Caco-2 (cell line): ENCODE data around the gene PIP4K2A. TPM values are rescaled to one million over a fixed set of nuclear protein-coding genes. Genes with fewer than 3 reads are reported as not detected.
"Not testable (repeated sequence)": the region's sequence is repeated elsewhere in the genome, so short reads cannot be mapped to it uniquely, and the experiment has no call there.

Experiments used
- BruUV-seq: library from RNA; stranded (reverse); fragments of 400-500 nt; replicated peaks from 2 replicates; lab custom pipeline; 2021; lab: Mats Ljungman, UMichigan
- CTCF ChIA-PET: fragments of 300-600 bp; sonication (Branson Sonifier 250); formaldehyde crosslinking; loops from one replicate; lab custom pipeline; 2022; ENCODE audit warnings: antibody characterized with exemption; lab: Charles Lee
- POLR2A ChIA-PET: fragments of 300-600 bp; sonication (Branson Sonifier 250); formaldehyde crosslinking; loops from one replicate; lab custom pipeline; 2022; ENCODE audit warnings: antibody characterized with exemption; lab: Charles Lee
- DNase-seq, 2 experiments: peaks; one replicate each; pipeline versions ENCODE4 v3.0.0 to v3.0.0-alpha.2; 2020 to 2022
- H3K27me3 ChIP-seq: replicated peaks from 2 replicates; pipeline ENCODE4 v1.6.0; 2011; ENCODE audit warnings: low read length; ENCODE audit not compliant: control insufficient read depth, insufficient read depth
- H3K36me3 ChIP-seq: 2 replicates; pipeline ENCODE4 v1.5.1; 2011; ENCODE audit warnings: low read length; ENCODE audit not compliant: control insufficient read depth, insufficient read depth
- H3K4me1 ChIP-seq: fragments of 250-450 bp; sonication (Bioruptor Pico); 2 replicates; pipeline ENCODE4 v1.5.1; 2020; ENCODE audit warnings: mild to moderate bottlenecking
- H3K4me3 ChIP-seq: 2 replicates; pipeline ENCODE4 v1.5.1; 2011; ENCODE audit warnings: low read depth, mild to moderate bottlenecking, control low read depth, low read length
- H3K9me3 ChIP-seq: fragments of 250-450 bp; sonication (Bioruptor Pico); 2 replicates; pipeline ENCODE4 v1.5.1; 2020; ENCODE audit warnings: mild to moderate bottlenecking, moderate library complexity
- H3K27ac Mint-ChIP-seq: one replicate; pipeline ENCODE4 v1.8.0; 2022; ENCODE audit warnings: mixed read lengths; ENCODE audit not compliant: unreplicated experiment
- H3K27me3 Mint-ChIP-seq: one replicate; pipeline ENCODE4 v1.8.0; 2022; ENCODE audit warnings: mixed read lengths; ENCODE audit not compliant: insufficient read depth, unreplicated experiment
- H3K36me3 Mint-ChIP-seq: one replicate; pipeline ENCODE4 v1.8.0; 2022; ENCODE audit warnings: mild to moderate bottlenecking, mixed read lengths; ENCODE audit not compliant: insufficient read depth, unreplicated experiment
- H3K4me1 Mint-ChIP-seq: one replicate; pipeline ENCODE4 v1.8.0; 2022; ENCODE audit warnings: low read depth, mixed read lengths; ENCODE audit not compliant: unreplicated experiment
- H3K4me3 Mint-ChIP-seq: one replicate; pipeline ENCODE4 v1.8.0; 2022; ENCODE audit warnings: mild to moderate bottlenecking, moderate library complexity, mixed read lengths; ENCODE audit not compliant: unreplicated experiment
- H3K9me3 Mint-ChIP-seq: one replicate; pipeline ENCODE4 v1.8.0; 2022; ENCODE audit warnings: mixed read lengths; ENCODE audit not compliant: unreplicated experiment
- intact Hi-C: fragments of 100-400 bp; cut with micrococcal nuclease; formaldehyde crosslinking; loops from one replicate; pipeline ENCODE4 v1.10.0; 2022; ENCODE audit not compliant: unreplicated experiment
- total RNA-seq: library from RNA; stranded (reverse); gene quantifications from 2 replicates; pipeline ENCODE4 v1.2.3, GENCODE V29; 2022
- TF ChIP-seq, protein P1 (sequence below), 2 experiments: fragments of 200-600 bp in 1 of 2; IDR thresholded peaks; 1 replicate in 1 of 2; 2 replicates in 1 of 2; pipeline versions ENCODE4 v1.5.1 to v1.8.0; 2011 to 2022; ENCODE audit warnings: antibody characterized with exemption in 1 of 2, control low read depth in 1 of 2, inconsistent platforms in 1 of 2, low read depth in 1 of 2, low read length in 1 of 2, mild to moderate bottlenecking in 1 of 2, moderate library complexity in 1 of 2; ENCODE audit not compliant: insufficient read depth in 1 of 2, severe bottlenecking in 1 of 2, unreplicated experiment in 1 of 2

Gene PIP4K2A
- total RNA-seq, 1 experiment from 2014 or later = 26.9 TPM

DNA sequence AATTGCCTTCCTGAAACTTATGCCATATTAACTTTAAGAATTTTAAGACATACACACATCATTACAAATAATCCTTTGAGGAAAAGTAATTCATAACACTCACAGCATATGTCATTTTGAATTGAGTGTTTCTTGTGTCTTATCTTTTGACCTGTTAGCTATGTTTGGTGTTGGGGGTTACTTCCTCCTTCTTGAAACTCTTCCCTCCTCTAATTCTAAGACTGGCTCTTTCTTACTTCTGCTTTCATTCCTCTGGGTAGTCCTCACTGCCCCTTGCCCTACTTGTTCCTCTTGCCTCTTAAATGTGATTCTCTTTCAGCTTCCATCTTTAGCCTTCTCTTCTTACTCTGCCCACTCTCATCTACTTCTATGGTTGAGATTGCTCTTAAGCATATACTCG lies 28.3 kb upstream of the PIP4K2A start:
- CTCF ChIA-PET = no interaction called here
- no TSS peak for BruUV-seq
- DNase-seq = no peak
- no peaks in the 10 kb centered on the region for H3K36me3 ChIP-seq
- Mint-ChIP-seq H3K4me1 (no peaks in the 10 kb centered on the region), H3K36me3 (no peaks in the 10 kb centered on the region), H3K27me3 (no peaks in the 10 kb centered on the region), H3K27ac (no peak overlapping the region), H3K4me3 (no peak overlapping the region), H3K9me3 (peaks cover 9% of the 10 kb centered on the region)
- no peak overlapping the region for H3K4me3 ChIP-seq
- no peaks in the 10 kb centered on the region for H3K9me3 ChIP-seq
- peaks cover 10% of the 10 kb centered on the region for H3K4me1 ChIP-seq
- intact Hi-C loops = no loop called here
- TF ChIP-seq, protein P1, sequence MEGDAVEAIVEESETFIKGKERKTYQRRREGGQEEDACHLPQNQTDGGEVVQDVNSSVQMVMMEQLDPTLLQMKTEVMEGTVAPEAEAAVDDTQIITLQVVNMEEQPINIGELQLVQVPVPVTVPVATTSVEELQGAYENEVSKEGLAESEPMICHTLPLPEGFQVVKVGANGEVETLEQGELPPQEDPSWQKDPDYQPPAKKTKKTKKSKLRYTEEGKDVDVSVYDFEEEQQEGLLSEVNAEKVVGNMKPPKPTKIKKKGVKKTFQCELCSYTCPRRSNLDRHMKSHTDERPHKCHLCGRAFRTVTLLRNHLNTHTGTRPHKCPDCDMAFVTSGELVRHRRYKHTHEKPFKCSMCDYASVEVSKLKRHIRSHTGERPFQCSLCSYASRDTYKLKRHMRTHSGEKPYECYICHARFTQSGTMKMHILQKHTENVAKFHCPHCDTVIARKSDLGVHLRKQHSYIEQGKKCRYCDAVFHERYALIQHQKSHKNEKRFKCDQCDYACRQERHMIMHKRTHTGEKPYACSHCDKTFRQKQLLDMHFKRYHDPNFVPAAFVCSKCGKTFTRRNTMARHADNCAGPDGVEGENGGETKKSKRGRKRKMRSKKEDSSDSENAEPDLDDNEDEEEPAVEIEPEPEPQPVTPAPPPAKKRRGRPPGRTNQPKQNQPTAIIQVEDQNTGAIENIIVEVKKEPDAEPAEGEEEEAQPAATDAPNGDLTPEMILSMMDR (IDR thresholded peaks at IDR 0.05; ENCODE audit: insufficient read depth in 1 of 2, low read depth in 1 of 2, low read length in 1 of 2, severe bottlenecking in 1 of 2, unreplicated experiment in 1 of 2) = no peak
- H3K27me3 ChIP-seq = no peaks in the 10 kb centered on the region
- POLR2A ChIA-PET = no interaction called here

DNA sequence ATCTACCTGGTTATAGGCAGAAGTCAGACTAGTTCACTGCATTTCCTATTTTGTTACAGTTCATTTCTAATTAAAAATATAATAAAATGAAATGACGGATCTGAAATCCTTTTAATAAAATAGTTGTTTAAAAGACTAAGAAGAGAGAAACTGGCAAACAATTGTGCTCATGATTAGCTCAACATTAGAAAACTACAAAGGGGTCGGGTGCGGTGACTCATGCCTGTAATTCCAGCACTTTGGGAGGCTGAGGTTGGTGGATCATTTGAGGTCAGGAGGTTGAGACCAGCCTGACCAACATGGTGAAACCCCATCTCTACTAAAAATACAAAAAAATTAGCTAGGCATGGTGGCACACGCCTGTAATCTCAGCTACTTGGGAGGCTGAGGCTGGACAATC lies 27.3 kb upstream of the PIP4K2A start:
- H3K4me3 Mint-ChIP-seq, H3K27ac Mint-ChIP-seq, H3K36me3 Mint-ChIP-seq, H3K36me3 ChIP-seq, POLR2A ChIA-PET, H3K4me1 Mint-ChIP-seq, DNase-seq, H3K4me1 ChIP-seq, BruUV-seq, intact Hi-C loops, H3K9me3 ChIP-seq, H3K27me3 Mint-ChIP-seq, H3K4me3 ChIP-seq, CTCF ChIA-PET, H3K27me3 ChIP-seq, H3K9me3 Mint-ChIP-seq: not testable (repeated sequence)

DNA sequence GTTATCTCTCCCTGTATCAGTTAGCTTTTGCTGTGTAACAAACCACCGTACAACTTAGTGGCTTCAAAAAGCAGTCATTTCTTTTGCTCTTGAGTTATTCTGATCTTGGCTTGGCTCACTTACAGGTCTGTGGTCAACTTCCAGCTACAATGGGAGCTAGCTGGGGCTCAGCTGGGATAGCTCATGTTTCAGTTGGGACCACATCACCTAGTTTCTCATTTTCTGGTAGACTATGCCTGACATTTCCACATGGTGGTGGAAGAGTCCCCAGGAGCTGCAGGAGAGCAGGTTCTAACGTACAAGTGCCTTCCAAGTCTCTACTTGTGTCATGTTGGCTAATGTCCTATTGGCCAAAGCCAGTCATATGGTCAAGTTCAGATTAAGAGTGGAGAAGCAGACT lies 25.8 kb upstream of the PIP4K2A start:
- Histone ChIP-seq H3K27me3 (no peaks in the 10 kb centered on the region), H3K4me1 (peaks cover 10% of the 10 kb centered on the region), H3K36me3 (no peaks in the 10 kb centered on the region), H3K9me3 (no peaks in the 10 kb centered on the region), H3K4me3 (no peak overlapping the region)
- no peaks in the 10 kb centered on the region for H3K4me1 Mint-ChIP-seq
- no peaks in the 10 kb centered on the region for H3K27me3 Mint-ChIP-seq
- peaks cover 9% of the 10 kb centered on the region for H3K9me3 Mint-ChIP-seq
- BruUV-seq = no TSS peak
- CTCF ChIA-PET = interaction anchor here (0.6 to 0.7 kb wide), 2 partner anchors 83 to 248 kb away, joined by 3 read pairs; no protein-coding TSS in a partner anchor
- TF ChIP-seq, protein P1 (IDR thresholded peaks at IDR 0.05; ENCODE audit: insufficient read depth in 1 of 2, low read depth in 1 of 2, low read length in 1 of 2, severe bottlenecking in 1 of 2, unreplicated experiment in 1 of 2) = no peak
- DNase-seq = no peak
- intact Hi-C loops = no loop called here
- H3K27ac Mint-ChIP-seq = no peak overlapping the region
- POLR2A ChIA-PET = no interaction called here
- no peaks in the 10 kb centered on the region for H3K36me3 Mint-ChIP-seq
- H3K4me3 Mint-ChIP-seq = no peak overlapping the region

DNA sequence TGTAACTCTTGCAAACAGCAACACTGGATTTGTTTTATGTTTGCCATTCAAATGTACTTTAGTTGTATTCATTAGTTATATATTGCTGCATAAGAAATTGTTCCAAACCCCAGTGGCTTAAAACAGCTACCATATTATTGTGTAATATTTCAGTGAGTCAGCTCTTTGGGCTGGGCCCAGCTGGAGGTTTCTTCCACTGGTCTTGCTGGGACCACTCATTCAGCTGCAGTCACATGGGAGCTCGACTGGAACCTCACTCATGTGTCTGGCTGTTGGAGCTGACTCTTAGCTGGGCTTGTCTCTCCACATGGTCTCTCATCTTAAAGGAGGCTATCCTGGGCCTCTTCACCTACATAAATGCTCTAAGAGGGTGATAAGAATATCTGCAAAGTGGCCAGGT lies 23.2 kb upstream of the PIP4K2A start:
- ChIA-PET POLR2A (no interaction called here), CTCF (interaction anchor here (0.6 kb wide), 1 partner anchor 238 kb away, joined by 3 read pairs; no protein-coding TSS in a partner anchor)
- TF ChIP-seq, protein P1 (IDR thresholded peaks at IDR 0.05; ENCODE audit: insufficient read depth in 1 of 2, low read depth in 1 of 2, low read length in 1 of 2, severe bottlenecking in 1 of 2, unreplicated experiment in 1 of 2) = no peak
- no peak overlapping the region for H3K4me3 Mint-ChIP-seq
- no peak overlapping the region for H3K4me3 ChIP-seq
- no peak for DNase-seq
- H3K27me3 Mint-ChIP-seq = no peaks in the 10 kb centered on the region
- H3K36me3 ChIP-seq = no peaks in the 10 kb centered on the region
- peaks cover 9% of the 10 kb centered on the region for H3K9me3 Mint-ChIP-seq
- H3K27me3 ChIP-seq = no peaks in the 10 kb centered on the region
- no peaks in the 10 kb centered on the region for H3K9me3 ChIP-seq
- peaks cover 10% of the 10 kb centered on the region for H3K4me1 ChIP-seq
- no peaks in the 10 kb centered on the region for H3K4me1 Mint-ChIP-seq
- no TSS peak for BruUV-seq
- H3K27ac Mint-ChIP-seq = no peak overlapping the region
- intact Hi-C loops = no loop called here
- no peaks in the 10 kb centered on the region for H3K36me3 Mint-ChIP-seq
